GM19023 (cell line): ENCODE data around the gene GRAMD4.

ENCODE experiments used
- ATAC-seq: cut with Tn5 transposase; IDR thresholded peaks from one replicate; pipeline ENCODE4 v1.9.1; 2021; ENCODE audit warnings: mild to moderate bottlenecking, moderate library complexity; ENCODE audit not compliant: unreplicated experiment

GRAMD4 gene

DNA sequence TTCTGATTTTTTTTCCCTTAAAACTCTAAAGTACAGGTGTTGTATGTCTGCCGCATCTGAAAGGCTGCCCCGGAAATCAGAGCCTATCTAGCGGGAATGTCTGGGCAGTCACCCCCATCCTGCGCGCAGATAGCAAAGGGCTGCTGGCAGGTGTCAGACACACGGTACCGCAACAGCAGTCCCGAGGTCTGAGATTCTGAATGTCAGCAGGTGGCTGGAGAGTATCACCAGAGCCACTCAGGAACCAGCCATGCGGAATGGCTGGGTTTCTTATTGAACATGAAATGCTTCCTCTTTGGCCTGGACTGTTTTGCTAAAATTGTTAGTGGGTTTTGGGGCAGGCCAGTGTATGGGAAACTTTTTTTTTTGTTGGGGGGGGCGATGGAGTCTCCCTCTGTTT lies 64.5 kb downstream of the GRAMD4 start:
- peak; percentile 81 for ATAC-seq

DNA sequence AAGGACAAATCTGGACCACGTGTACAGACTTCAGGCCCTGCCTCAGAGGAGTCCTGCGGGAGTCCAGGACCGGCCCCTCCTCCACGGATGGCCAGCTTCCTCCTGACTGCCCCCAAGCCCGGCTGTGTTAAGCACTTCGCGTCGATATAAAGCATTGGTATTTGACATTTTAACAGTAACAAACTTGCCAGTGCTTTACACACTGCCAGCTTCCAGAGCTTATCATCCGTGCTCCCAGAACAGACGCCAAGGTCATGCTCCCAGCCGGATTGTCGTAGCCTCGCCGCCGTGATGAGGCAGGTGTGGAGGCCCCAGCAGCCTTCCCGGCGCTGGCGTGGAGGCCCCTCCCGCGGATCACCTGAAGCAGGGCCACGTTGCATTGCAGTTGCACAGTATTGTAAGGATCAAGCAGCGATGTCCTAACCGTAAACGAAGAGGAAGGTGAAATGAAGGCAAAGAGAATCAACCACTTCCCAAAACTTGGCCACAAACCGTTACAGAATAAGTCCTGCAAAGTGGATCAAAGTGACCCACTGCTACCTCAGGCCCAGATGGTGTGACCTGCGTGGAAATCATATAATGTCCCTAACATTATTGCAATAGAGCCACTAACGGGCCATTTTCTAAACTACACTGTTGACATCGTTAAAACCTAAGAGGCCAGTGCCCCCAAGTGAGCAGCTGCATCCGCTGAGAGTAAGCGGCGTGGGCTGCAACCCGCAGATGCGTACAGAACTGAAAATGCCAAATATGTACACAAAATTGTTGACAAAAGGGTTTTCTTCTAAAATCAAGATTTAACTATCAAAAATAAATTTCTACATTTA lies 66.2 kb downstream of the GRAMD4 start:
- no peak for ATAC-seq

DNA sequence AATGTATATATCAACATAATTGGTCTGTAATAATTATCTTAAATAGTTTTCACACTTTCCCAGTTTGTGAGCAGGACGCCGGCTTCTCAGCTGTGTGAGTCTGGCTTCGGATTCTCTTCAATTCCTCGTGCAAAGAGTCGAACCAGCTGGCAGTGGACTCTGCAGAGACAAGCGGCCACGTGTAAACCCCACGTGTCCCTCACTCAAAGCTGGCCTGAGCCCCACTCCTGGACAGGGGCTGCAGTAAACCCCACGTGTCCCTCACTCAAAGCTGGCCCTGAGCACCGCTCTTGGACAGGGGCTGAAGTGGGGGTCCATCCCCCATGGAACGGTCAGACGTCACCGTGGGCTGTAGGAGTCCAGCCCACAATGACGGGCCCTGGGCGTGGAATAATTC lies 66.9 kb downstream of the GRAMD4 start:
- no peak for ATAC-seq

DNA sequence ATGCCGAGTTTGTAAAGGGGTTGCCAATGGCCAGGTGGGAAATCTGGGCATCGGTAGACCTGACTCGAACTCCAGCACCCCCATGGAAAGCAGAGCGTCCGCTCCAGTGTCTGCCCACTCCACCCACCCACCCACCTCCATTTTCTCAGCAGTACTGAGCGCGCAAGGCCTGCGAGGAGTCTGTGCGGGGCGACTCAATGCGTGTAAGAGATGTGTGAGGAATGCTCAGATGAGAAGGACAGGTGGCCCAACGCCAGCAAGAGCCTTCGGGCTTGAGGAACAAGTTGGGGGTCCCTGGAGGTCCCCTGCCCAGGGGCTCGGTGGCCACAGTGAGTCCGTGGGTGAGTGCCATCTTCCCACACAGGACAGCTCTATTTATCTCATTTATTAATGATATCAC lies 67.3 kb downstream of the GRAMD4 start:
- ATAC-seq, result no peak

DNA sequence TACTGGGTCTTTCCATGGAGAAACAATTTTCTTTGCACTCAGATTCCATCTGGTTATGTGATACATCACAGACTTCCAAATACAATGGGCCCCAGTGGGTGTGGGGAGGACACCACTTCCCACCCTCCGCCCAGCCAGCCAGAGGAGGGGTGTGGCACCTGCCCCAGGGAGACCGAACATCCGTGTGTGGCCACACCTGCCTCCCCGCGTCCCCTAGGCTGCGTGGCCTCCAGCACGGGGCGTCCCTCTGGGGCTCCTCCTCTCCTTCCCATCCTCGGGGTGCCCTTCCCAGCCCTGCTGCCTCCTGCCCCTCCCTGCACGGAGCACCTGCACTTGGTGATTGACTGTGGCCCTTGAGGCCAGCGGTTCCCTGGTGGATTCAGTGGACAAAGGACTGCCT lies 68.8 kb downstream of the GRAMD4 start:
- no peak for ATAC-seq

DNA sequence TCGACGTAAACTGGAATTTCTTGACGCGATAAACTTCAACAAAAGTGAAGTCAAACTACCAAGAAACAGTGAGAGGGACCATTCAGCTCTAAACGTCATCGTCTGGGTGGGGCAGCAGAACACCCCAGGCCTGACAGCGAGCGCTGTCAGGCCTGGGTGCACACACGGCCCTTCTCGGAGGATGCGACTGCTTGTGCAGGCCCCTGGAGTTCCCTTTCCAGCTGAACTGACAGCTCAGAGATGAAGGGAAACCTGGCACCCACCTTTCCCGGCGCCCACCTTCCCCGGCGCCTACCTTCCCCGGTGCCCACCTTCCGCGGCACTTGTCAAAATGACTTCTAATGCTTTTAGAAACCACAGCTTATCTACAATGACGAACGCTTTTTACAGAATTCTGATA lies 70.0 kb downstream of the GRAMD4 start:
- no peak for ATAC-seq

DNA sequence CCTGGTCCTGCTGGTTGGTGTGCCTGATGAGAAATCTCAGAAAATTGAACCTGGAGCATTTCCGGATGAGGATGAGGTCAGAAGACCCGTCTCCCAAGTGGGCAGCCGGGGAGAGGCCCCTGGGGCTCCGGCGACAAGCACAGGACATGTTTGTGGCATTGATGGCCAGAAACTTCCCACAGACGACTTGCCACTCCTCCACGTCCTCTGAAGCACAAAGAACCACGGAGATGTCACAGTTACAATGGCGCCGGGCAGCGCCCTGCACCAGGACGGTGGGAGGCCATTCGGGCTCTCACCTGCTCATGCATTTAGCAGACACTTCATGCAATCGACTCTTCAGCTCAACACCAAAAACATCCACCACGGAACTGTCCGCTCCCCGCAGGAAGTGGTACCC lies 71.4 kb downstream of the GRAMD4 start:
- ATAC-seq, result no peak

DNA sequence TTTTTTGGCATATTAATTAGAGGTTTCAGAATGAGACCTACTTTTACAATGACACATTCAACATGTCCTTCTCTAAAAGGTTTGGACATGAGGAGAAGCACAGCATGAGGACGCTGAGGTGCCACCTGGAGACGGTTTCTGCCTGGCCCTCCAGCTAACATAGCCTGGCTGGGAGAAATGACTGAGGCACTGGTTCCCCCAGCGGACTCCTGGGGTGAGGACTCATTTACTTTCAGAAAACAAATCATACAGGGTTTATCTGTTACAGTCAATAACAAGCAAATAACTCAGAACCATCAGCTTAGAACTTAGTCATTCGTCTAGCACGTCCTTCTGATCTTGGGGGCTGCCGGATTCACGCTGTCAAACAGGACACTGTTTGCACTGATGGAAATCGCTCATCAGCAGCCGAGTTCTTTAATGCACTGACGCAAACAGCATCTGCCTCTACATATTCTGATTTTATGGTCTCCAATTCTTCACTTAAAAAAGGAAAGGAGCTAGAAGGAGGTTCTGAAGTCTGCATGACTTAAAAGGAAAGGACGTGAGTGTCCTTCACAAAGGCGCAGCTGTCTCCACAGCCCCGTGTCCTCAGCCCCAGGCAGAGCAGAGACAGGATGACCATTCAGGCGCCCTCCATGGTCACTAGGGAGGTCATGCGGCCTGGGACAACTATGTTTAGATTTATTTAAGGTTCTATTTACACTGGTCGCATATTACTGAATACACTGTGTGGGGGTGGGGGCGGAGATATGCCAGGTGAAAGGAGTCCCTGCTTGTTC lies 73.6 kb downstream of the GRAMD4 start:
- no peak for ATAC-seq

DNA sequence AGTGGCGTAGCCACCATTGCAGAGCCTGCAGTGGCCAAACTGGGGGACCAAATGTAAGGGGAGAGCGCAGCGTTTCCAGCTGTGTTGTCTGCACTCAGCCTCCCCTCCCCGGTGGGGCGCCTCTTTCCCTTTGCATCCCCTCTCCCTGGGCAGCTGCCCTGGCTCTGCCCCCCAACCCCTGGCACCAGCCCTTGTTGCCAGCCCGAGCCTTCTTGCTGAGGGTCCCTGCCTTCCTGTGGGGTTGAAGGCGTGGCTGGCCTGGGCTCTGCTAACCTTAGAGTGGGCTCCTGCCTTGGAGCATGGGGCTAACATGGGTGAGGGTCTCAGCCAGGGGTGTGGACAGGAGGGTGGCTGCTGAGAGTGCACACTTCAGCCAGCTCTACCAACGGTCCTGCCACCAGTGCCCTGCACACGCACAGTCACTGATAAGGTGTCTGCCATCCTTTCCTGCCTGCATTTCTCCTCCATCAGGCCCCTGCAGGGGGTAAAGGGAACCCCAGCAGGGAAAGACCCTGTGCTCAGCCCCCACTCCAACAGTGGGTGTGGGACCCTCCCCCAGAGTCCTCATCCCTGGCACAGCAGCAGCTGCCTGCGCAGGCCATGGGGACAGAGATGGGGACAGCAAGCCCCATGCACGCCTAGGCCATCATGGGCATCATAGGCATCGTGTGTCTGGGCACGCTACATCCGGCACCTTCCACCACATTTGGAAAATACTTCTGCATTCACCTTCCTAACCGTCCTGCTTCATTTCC lies 74.4 kb downstream of the GRAMD4 start:
- ATAC-seq, result no peak

DNA sequence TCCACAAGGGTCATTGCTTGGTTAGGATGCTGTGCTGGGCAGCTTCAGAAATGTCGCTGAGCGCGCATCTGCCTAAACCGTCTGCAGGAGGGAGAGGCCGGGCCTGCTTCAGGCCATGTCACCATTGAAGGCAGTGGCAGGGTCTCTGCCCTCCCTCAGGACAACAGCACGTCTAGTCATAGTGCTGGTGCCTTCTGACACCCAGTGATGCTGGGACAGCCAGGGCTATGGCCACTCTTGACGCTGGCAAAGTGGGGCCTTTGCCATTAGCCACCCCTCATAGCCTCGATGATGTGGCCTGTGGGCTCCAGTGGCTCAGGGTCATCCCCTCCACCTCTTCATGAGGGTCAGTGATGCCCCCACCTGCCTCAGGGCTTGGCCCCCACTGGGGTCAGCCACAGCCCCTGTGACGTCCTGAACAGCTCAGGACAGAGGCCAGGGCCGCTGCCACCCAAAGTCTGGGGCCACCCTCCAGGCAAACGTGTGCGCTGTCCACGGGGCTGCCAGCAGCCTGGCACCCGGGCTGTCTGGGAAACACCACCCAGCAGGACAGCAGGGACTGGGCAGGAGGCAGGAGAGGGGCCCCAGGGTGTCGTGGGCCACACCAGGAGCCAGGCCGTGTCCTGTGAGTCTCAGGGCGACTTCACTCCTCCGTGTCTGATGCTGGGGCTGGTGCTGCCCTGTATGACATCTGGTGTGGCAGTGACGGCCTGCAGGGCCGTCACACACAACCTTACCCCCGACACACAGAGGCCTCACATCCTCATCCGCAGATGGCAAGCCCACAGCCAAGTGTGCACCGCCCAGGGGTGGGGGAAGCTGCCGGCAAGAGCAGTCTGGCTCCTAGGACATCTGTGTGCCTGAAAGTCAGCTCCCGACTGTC lies 75.4 kb downstream of the GRAMD4 start:
- no peak for ATAC-seq

DNA sequence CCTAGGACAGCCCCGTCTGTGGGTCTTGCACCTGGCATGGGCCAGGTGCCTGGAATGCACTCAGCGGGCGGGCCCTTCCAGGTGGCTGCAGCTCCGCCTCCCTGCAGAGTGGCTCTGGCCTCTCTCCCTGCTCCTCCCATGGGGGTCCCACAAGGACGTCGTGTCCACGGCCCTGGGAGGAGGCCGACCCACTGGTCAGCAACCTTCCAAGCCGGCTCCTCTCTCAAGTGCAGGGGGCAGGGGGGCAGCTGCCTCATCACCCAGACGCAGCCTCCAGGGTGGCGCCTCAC lies 76.0 kb downstream of the GRAMD4 start:
- ATAC-seq, result no peak

DNA sequence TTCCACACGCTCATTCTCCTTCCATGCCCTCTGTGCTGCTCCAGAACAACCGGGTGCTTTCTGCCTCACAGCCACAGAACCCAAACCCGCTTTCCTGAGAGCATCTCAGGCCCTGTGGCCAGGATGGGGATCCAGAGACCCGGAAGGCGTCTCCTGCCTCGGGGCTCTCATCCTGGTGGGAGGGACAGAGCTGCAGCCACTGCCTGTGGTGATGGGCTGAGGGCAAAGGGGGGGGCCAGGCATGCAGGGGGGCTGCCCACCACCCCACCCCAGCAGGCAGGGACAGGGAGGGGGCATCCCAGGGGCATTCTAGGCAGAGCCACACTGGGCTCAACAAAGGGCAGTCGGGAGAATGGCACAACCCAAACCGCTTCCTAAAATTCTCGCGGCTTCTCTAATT lies 76.4 kb downstream of the GRAMD4 start:
- no peak for ATAC-seq

DNA sequence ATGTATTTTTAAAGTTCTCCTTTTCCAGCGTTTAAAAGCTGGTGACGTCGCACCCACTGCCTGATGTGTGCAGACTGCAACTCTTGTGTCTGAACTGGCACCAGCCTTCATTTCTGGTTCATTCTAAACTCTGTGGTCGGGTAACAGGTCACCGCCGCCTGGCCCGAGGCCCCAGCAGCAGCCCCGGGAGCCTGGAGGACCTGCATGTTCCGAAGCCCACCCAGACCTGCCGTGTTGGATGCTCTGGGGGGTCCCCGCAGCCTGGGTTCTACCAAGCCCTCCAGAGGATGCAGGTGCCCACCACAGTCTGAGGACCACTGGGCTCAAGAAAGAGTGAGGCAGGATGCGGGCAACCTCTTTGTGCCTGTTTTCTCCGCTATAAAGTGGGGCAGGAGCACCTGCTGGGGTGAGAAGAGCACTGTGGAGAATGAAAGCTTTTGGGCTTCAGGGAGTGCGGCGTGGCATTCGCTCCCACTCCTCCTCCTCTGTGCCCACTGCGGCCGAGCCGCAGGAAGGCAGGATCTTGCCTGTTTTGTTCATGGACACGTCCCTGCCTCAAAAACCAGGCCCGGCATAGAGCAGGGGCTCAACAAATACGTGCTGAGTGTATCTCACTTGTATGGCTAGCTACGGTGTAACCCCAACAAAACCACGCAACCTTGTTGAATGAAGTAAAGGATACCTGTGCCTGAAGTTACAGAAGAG lies 77.8 kb downstream of the GRAMD4 start:
- no peak for ATAC-seq

DNA sequence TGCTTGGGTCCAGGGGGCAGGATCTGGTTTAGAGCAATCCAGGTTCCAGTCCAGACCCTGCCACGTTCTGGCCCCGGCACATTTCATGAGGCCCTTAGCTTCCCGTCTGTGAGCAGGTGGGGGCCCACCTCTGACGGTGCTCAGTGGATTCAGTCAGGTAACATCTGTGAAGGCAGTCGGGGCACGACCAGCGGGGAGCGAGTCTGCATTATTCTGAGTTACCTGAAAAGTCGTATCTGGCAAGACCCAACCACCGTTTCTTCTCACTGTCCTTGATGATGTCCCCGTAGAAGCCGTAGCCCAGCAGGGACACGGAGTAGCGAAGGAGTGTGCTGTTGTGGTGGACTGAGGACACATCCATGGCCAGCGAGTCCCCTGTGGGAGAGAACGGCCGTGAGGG lies 78.9 kb downstream of the GRAMD4 start:
- ATAC-seq, result no peak

DNA sequence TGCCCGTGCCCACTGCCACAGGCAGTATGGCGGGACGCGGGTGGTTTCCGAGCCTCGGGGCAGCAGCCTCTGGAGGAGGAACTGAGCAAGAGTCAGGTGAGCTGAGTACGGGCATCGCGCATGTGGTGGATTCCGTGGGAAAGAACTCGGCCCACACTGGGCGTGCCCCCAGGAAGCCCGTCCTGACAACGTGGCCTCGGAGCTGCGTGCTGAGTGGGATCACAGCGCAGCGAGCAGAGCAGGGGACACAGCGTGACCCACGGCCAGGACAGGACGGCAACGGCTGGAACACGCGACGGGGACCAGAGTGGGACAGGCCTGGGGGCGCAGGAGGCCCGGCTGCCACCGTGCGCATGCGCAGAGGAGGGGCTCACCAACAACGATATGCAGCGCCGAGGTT lies 81.1 kb downstream of the GRAMD4 start:
- no peak for ATAC-seq

DNA sequence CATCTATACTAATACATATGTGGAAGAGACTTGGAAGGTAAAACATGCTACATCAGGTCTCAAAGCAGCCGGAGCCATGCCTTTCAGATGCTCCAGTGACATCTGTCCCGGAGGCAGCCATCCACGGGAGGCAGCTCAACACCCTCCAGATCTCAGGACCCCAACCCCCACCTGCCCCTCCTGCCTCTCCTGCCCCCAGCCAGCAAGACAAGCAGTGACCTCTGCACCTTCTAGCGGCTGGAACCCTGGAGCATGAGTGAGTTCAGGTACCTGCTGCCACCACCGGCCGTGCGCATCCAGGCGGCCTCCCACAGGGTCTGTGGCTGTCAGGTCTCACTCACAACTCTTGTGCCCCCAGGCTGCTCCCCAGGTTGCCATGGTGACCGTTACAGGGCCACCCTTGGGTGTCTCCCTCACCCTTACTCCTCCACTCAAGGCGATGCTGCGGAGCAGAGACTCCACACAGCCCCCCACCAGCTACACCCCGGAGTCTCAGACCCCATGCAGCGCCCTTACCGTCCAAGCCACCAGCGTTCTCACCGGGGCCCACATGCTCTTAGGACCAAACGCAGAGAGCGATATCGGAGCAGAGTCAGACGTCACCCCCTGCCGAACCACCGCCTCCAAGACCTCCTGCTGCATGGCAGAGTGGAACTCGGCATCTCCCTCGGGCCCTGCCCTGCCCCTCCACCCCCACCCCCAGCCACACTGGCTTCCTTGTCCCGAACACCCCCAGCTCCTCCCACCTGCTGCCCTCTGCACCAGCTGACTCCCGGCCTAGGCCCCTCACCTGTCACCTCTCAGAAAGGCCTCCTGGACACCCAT lies 83.2 kb downstream of the GRAMD4 start:
- ATAC-seq, result no peak

DNA sequence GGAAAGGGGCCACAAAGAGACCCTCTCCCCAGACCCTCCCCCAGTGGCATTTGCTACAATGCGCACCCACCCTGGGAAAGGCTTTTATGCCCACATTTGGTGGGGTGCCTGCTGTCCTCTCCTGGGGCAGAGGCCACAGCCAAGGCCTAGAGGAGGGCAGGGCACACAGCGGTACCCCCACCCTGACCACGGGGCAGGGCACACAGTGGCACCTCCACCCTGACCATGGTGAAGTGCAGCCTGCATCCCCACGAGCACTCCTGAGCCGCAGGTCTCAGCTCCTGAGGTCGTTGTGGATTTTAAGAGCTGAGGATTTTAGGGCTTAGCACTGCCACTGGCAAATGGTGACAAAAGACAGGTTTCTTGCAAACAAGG lies 83.8 kb downstream of the GRAMD4 start:
- no peak for ATAC-seq

DNA sequence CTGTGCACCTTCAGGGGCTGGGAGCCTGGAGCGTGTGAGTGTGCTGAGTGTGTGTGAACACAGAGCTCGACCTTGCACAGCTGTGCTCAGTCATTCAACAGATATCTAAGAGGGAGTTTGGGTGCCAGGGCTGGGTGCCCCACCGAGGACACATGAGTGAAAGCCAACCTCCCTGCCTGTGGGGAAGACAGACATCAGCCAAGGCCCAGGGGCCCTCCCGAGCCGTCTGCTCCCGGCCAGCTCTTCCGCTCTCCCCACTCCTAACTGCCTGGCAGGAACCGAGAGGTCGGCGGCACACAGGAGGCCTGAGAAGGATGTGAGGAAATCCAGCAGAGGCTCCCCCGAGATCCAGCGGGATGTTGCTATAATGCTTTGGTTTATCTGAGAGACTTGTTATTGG lies 85.9 kb downstream of the GRAMD4 start:
- ATAC-seq, result no peak

DNA sequence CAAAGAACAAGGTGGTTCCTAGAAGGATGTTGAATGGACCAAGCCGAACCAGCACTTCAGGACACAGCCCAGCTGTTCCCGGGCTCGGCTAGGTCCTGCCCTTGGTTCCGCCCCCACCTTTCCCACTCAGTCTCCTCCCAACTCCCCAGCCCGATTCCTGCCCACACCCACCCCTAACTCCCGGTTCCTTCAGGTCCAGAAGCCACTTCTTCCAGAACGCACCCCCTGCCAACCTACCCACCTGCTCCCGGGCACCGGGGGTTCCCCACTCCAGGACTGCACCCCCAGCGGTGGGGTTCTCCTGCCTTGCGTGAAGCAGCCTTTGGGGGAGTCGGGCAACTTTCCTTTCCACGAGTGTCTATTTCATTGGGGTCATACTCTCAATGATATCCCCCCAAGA lies 87.1 kb downstream of the GRAMD4 start:
- ATAC-seq, result no peak
